Dedifferentiated amniotic fluid mesenchymal stem cell (primary cell): ENCODE data around the gene EXOC1L.

Experiments used
- DNase-seq: peaks from one replicate; pipeline ENCODE4 v3.0.0-alpha.2; 2016; ENCODE audit errors: extremely low spot score

The EXOC1L gene

GRCh38 chr4:55884093-55884850, 64.7 kb downstream of the EXOC1L start:
- DNase-seq: no peak

GRCh38 chr4:55884851-55885219, 65.2 kb downstream of the EXOC1L start:
- no peak for DNase-seq
